ENCODE measurements around the gene STEAP1B.

STEAP1B gene

GRCh38 chr7:22427104-22427503, 72.9 kb downstream of the STEAP1B start:
- DNase-seq = no peak

- DNase-seq = no peak
Observed at GRCh38 chr7:22426463-22427094, 73.4 kb downstream of the STEAP1B start.

GRCh38 chr7:22425361-22425760, 74.6 kb downstream of the STEAP1B start:
- no peak for DNase-seq

- no peak for DNase-seq
Observed at GRCh38 chr7:22422831-22423615, 77.0 kb downstream of the STEAP1B start.

- no peak for DNase-seq
Observed at GRCh38 chr7:22420973-22421635, 78.9 kb downstream of the STEAP1B start.

- no peak for DNase-seq
Observed at GRCh38 chr7:22420008-22420407, 80.0 kb downstream of the STEAP1B start.

GRCh38 chr7:22419488-22419887, 80.5 kb downstream of the STEAP1B start:
- no peak for DNase-seq

GRCh38 chr7:22418251-22419046, 81.5 kb downstream of the STEAP1B start:
- DNase-seq = no peak

- DNase-seq = no peak
Observed at GRCh38 chr7:22417841-22418240, 82.1 kb downstream of the STEAP1B start.

- no peak for DNase-seq
Observed at GRCh38 chr7:22417349-22417748, 82.6 kb downstream of the STEAP1B start.

GRCh38 chr7:22414424-22414823, 85.6 kb downstream of the STEAP1B start:
- no peak for DNase-seq

GRCh38 chr7:22413211-22413610, 86.8 kb downstream of the STEAP1B start:
- no peak for DNase-seq

GRCh38 chr7:22411977-22412693, 87.9 kb downstream of the STEAP1B start:
- DNase-seq = no peak

GRCh38 chr7:22406715-22407114, 93.3 kb downstream of the STEAP1B start:
- DNase-seq = no peak

- DNase-seq = no peak
Observed at GRCh38 chr7:22404421-22405023, 95.5 kb downstream of the STEAP1B start.

GRCh38 chr7:22403344-22403743, 96.6 kb downstream of the STEAP1B start:
- no peak for DNase-seq

GRCh38 chr7:22402250-22402649, 97.7 kb downstream of the STEAP1B start:
- no peak for DNase-seq

- no peak for DNase-seq
Observed at GRCh38 chr7:22400936-22401553, 98.9 kb downstream of the STEAP1B start.

GRCh38 chr7:22400150-22400814, 99.7 kb downstream of the STEAP1B start:
- no peak for DNase-seq

GRCh38 chr7:22399546-22399945, 100.4 kb downstream of the STEAP1B start:
- DNase-seq = no peak

- no peak for DNase-seq
Observed at GRCh38 chr7:22399091-22399490, 100.9 kb downstream of the STEAP1B start.
